ENCODE measurements around the gene DGKB. TPM values are rescaled to one million over a fixed set of nuclear protein-coding genes. Genes with fewer than 3 reads are reported as not detected.
A peak's percentile ranks its signal among the peaks of the same experiment; 100 is the strongest.

Gene DGKB
- polyA plus RNA-seq, 1 experiment, result 0.04 TPM

GRCh38 chr7:14380881-14381280 lies 521.7 kb downstream of the DGKB start:
- H3K27ac ChIP-seq (ENCODE audit: low read depth, low read length), result no peak overlapping the region
- POLR2A ChIA-PET, result no interaction called here
- TF ChIP-seq CTCF (IDR thresholded peaks at IDR 0.05; ENCODE audit: low read depth, low read length), result no peak
- no peaks in the 10 kb centered on the region for H3K9me3 ChIP-seq (ENCODE audit: control insufficient read depth, insufficient read depth, low read length)
- no peak overlapping the region for H3K4me3 ChIP-seq (ENCODE audit: low read depth, low read length)
- no peak for DNase-seq (ENCODE audit: low read depth, low spot score)
- CTCF ChIA-PET, result no interaction called here
- no peaks in the 10 kb centered on the region for H3K27me3 ChIP-seq (ENCODE audit: control insufficient read depth, insufficient read depth, low read length)

- Histone ChIP-seq H3K27me3 (ENCODE audit: control insufficient read depth, insufficient read depth, low read length) (no peaks in the 10 kb centered on the region), H3K27ac (ENCODE audit: low read depth, low read length) (no peak overlapping the region), H3K4me3 (ENCODE audit: low read depth, low read length) (no peak overlapping the region), H3K9me3 (ENCODE audit: control insufficient read depth, insufficient read depth, low read length) (no peaks in the 10 kb centered on the region)
- DNase-seq (ENCODE audit: low read depth, low spot score), result peak; percentile 18
- TF ChIP-seq CTCF (IDR thresholded peaks at IDR 0.05; ENCODE audit: low read depth, low read length), result no peak
- POLR2A ChIA-PET, result no interaction called here
- CTCF ChIA-PET, result no interaction called here
These were observed 524.8 kb downstream of the DGKB start for GRCh38 chr7:14377646-14378266.

GRCh38 chr7:14376711-14377110 lies 525.8 kb downstream of the DGKB start:
- CTCF ChIA-PET, result no interaction called here
- Histone ChIP-seq H3K27me3 (ENCODE audit: control insufficient read depth, insufficient read depth, low read length) (no peaks in the 10 kb centered on the region), H3K9me3 (ENCODE audit: control insufficient read depth, insufficient read depth, low read length) (no peaks in the 10 kb centered on the region), H3K4me3 (ENCODE audit: low read depth, low read length) (no peak overlapping the region), H3K27ac (ENCODE audit: low read depth, low read length) (no peak overlapping the region)
- POLR2A ChIA-PET, result no interaction called here
- TF ChIP-seq CTCF (IDR thresholded peaks at IDR 0.05; ENCODE audit: low read depth, low read length), result no peak
- DNase-seq (ENCODE audit: low read depth, low spot score), result no peak

GRCh38 chr7:14375998-14376397 lies 526.6 kb downstream of the DGKB start:
- no peak for TF ChIP-seq CTCF (IDR thresholded peaks at IDR 0.05; ENCODE audit: low read depth, low read length)
- Histone ChIP-seq H3K9me3 (ENCODE audit: control insufficient read depth, insufficient read depth, low read length) (no peaks in the 10 kb centered on the region), H3K27me3 (ENCODE audit: control insufficient read depth, insufficient read depth, low read length) (no peaks in the 10 kb centered on the region), H3K4me3 (ENCODE audit: low read depth, low read length) (no peak overlapping the region), H3K27ac (ENCODE audit: low read depth, low read length) (no peak overlapping the region)
- CTCF ChIA-PET, result no interaction called here
- POLR2A ChIA-PET, result no interaction called here
- no peak for DNase-seq (ENCODE audit: low read depth, low spot score)

- no peak for DNase-seq (ENCODE audit: low read depth, low spot score)
- no peaks in the 10 kb centered on the region for H3K9me3 ChIP-seq (ENCODE audit: control insufficient read depth, insufficient read depth, low read length)
- ChIA-PET POLR2A (no interaction called here), CTCF (interaction anchor here (0.6 kb wide), 1 partner anchor 849 kb away, joined by 3 read pairs; no protein-coding TSS in a partner anchor)
- H3K4me3 ChIP-seq (ENCODE audit: low read depth, low read length), result no peak overlapping the region
- H3K27me3 ChIP-seq (ENCODE audit: control insufficient read depth, insufficient read depth, low read length), result no peaks in the 10 kb centered on the region
- no peak overlapping the region for H3K27ac ChIP-seq (ENCODE audit: low read depth, low read length)
- TF ChIP-seq CTCF (IDR thresholded peaks at IDR 0.05; ENCODE audit: low read depth, low read length), result no peak
These were observed 528.2 kb downstream of the DGKB start for GRCh38 chr7:14374336-14374735.

Measured in AG04450 (cell line).